22Rv1 (cell line): Measurements from ENCODE around the gene CCDC40.

Experiments
- CTCF ChIP-seq: fragments of 450-650 bp; IDR thresholded peaks from 2 replicates; pipeline ENCODE4 v1.5.1; 2017; ENCODE audit warnings: mild to moderate bottlenecking
- ZFX ChIP-seq: fragments of 450-650 bp; IDR thresholded peaks from 2 replicates; pipeline ENCODE4 v1.6.1; 2017; ENCODE audit warnings: antibody characterized with exemption, borderline replicate concordance

- TF ChIP-seq CTCF (no peak), ZFX (no peak)
Observed at GRCh38 chr17:80142929-80143328, 106.5 kb downstream of the CCDC40 start.
